OCI-LY3 (cell line): ENCODE results near the gene BRAT1.

Source experiments
- CTCF ChIP-seq: fragments of 200-600, 300-600 bp; sonication (generic); IDR thresholded peaks from 2 replicates; pipeline ENCODE4 v1.5.1; 2014; ENCODE audit warnings: antibody characterized with exemption, low read length, low read depth
- EZH2phosphoT487 ChIP-seq: fragments of 200-600 bp; shearing (Covaris generic); IDR thresholded peaks from 2 replicates; pipeline ENCODE4 v1.6.1; 2018; ENCODE audit warnings: antibody characterized with exemption, mixed run types, low read depth

- TF ChIP-seq CTCF (no peak), EZH2phosphoT487 (no peak)
These were observed 10.7 kb downstream of the BRAT1 start for GRCh38 chr7:2544541-2545188.
